Activated T-cell treated with anti-CD3 and anti-CD28 coated beads, Interleukin-2, amount 50 U/mL, for 1 hour (primary cell): ENCODE data around the gene FRK.
"Not testable (repeated sequence)": the region's sequence is repeated elsewhere in the genome, so short reads cannot be mapped to it uniquely, and the experiment has no call there.

Experiments used
- DNase-seq: peaks from one replicate; pipeline ENCODE4 v3.0.0-alpha.2; 2020

Gene FRK

DNA sequence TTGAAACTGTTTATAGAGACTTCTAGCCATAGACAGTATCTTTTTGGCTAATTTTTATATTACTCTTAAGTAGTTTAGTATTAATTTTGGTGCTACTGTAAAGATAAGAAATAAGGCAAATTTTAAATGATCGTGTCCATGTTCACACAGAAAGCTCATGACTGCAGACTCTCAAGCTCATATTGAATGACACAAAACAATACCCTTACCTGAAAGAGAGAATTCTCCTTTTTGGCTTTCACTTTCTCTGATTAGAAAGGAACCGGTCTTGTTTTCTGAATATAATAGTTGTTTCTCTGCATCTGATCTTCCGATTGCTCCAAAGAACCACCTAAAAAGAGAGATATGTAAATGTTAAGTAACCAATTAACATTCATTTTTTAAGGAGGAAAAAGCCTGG, 57.0 kb downstream of the FRK start:
- DNase-seq, result no peak

GRCh38 chr6:116002756-116003155, 57.9 kb downstream of the FRK start:
- DNase-seq, result no peak

DNA sequence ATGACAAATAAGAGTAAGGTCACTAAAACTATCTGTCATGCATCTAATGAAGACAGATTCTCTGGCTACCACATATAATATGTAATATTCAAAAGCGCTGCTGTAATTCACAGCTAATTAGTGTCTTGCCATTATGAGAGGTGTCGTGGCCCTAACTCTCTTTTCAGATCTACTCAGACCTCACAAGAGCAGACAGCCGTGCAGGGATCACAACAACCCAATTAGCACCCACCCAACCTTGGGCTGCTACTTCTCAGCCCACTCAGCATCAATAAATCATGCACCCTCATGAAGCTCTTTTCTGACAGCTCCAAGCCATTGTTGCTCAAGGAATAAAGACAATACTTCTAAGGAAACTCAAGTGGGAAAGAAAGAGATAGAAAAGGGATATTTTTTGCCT, 61.5 kb downstream of the FRK start:
- DNase-seq, result no peak

DNA sequence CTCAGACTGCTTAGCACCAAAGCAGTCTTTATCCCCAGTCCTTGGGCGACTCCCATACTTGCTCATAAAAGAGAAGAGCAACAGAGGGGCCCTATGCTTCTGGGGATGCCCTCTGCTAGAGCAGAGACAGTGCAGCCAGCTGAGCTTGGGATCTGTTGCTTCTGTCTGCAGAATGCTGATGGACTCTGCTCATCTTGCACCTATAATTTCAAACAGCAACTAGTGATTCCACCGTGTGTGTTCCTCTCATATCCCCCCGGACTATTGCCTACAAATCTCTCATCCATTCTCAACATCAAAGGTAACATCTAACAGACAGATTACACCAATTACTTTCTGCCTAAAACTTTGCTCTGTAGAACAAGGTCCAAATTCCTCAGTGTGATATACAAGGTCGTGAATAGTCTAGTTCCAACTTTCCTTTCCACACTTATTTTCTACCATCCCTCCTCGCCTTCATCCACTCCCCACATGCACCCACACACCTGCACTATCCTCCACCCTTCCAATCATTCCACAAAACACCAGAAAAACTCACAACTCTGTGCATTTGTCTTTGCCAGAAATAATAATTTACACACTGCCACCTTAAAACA, 62.6 kb downstream of the FRK start:
- no peak for DNase-seq

DNA sequence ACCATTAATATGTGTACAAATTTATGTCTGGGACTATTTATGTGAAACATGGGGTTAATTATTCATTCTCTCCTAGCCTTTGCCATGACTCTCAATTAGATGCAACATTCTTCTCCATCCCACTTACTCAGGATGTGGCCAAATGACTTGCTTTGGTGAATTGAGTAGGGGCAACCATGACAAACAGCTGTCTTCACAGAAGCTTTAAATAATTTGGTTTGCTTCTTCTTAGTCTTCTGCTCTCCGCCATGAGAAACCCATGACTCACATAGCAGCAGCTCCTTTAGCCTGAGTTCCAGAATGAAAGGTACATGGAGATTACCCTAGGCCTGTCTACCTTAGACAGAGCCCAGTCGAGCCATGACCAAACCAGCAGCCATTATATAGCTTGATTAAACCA, 74.7 kb downstream of the FRK start:
- no peak for DNase-seq

GRCh38 chr6:115984809-115985208, 75.9 kb downstream of the FRK start:
- no peak for DNase-seq

DNA sequence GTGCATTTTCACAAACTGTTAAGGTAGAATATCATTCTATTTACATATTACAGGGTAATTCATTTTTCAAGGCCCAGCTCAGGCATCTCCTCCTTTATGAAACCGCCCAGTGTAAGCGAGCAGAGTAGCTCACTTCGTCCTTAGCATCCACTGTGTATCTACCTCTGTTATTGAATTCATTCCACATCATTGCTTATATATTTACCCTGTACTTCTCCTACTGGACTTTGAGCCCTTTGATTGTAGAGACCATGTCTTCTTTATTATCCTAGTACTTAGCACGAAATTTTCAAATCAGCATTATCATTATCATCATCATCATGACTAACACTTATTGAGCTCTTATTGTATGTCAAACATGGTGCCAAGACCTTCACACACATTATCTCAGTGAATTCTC, 76.7 kb downstream of the FRK start:
- DNase-seq, result no peak

- DNase-seq, result no peak
Measured at GRCh38 chr6:115982453-115982852, 78.2 kb downstream of the FRK start.

GRCh38 chr6:115977220-115977619, 83.5 kb downstream of the FRK start:
- DNase-seq, result no peak

DNA sequence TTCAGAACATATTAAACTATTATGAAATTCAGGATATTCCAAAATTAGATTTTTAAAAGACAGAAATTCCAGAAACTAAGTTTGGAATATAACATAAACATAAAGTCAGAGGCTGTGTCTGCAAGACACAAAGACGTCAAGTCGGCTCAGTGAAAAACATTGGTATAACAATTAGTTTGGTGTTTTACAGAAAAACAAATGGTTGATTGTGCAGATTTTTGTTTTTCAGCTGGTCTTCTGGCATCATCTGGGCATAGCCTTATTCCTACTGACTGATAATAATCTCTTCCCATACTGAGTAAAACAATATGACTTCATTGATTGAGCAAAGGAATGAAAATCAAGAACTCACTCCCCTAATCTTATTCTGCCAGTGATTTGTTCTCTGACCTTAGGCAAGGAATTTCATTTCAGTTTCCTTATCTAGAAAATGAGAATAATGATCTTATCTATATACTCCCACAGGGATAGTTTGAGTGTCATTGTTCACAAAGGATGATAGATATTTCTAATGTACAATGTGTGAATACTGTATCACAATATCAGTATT, 84.3 kb downstream of the FRK start:
- DNase-seq, result no peak

DNA sequence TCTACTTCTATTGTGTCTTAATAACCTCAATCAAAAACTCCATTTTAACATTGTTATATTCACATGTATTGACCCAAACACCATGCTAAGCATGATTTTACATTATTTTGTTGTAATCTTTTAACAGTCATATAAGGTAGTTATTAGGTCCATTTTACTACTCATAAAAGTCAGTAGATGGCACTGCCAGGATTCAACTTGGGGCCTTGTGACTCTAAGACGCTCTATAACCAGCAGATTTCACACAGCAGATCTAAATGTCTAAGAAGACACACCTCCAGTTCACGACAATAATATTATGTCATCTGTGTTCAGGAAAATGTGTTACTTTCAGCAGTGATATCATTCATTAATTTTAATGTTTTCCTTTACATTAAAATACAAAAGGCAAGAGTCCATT, 88.0 kb downstream of the FRK start:
- DNase-seq, result no peak

- no peak for DNase-seq
Measured at GRCh38 chr6:115971785-115972184, 88.9 kb downstream of the FRK start.

DNA sequence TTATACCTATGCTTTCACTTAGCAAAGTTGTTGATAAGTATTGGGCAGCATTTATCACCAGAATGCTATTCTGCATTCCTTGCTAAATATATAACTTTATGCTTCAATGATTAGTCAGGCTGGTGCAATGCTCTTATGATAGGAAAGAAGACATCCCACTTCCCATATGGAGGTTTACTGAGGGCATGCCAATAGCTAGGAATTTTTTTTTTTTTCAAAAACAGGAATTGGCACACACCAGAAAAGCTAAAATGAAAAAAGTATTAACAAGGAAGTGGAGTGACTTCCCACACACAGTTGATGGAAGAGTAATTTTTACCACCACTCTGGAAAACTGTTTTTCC, 90.8 kb downstream of the FRK start:
- no peak for DNase-seq

GRCh38 chr6:115969207-115969929, 91.3 kb downstream of the FRK start:
- DNase-seq, result no peak

DNA sequence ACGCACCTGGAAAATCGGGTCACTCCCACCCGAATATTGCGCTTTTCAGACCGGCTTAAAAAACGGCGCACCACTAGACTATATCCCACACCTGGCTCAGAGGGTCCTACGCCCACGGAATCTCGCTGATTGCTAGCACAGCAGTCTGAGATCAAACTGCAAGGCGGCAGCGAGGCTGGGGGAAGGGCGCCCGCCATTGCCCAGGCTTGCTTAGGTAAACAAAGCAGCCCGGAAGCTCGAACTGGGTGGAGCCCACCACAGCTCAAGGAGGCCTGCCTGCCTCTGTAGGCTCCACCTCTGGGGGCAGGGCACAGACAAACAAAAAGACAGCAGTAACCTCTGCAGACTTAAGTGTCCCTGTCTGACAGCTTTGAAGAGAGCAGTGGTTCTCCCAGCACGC, 100.4 kb downstream of the FRK start:
- DNase-seq, result not testable (repeated sequence)

DNA sequence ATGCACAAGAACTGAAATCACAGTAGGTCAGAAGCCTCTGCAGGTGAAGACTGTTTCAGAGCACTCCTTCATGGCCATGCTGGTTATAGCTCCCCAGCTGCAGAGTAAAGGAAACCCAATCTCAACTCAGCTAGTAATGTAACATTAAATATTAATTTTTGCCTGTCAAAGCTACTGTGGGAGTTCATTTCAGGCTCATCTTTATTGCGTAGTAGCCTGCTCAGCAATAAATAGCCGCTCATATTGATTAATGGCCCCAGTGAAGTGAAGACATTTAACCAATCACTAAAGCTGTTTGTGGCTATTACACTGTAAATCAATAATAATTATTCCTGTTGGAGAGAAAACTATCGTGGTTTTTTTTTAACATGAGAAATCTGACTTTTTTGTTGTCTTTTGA, 101.7 kb downstream of the FRK start:
- DNase-seq, result no peak

GRCh38 chr6:115954740-115955139, 106.0 kb downstream of the FRK start:
- no peak for DNase-seq

- DNase-seq, result no peak
Measured at GRCh38 chr6:115948751-115949150, 111.9 kb downstream of the FRK start.

GRCh38 chr6:115947966-115948541, 112.6 kb downstream of the FRK start:
- no peak for DNase-seq

- DNase-seq, result no peak
Measured at GRCh38 chr6:115945812-115946211, 114.9 kb downstream of the FRK start.

DNA sequence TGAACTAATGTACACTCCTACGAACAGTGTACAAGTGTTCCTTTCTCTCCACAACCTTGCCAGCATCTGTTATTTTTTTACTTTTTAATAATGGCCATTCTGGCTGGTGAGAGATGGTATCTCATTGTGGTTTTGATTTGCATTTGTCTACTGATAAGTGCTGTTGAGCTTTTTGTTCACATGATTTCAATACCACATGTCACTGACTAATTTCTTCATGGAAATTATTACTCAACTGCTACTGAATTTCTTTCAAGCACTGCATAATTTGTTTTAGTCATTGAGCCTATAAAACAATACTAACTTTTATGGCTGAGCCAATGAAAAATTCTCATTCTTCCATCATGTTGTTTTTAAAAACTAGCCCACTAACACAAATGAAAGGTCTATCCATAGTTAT, 115.4 kb downstream of the FRK start:
- no peak for DNase-seq

DNA sequence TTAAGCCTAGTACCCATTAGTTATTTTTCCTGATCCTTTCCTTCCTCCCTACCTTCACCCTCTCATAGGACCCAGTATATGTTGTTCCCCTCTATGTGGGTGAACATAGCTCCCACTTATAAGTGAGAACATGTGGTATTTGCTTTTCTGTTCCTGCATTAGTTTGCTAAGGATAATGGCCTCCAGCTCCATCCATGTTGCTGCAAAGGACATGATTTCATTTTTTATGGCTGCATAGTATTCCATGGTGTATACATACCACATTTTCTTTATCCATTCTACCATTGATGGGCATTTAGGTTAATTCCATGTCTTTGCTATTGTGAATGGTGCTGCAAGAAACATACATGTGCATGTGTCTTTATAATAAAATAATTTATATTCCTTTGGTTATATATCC, 115.9 kb downstream of the FRK start:
- DNase-seq, result not testable (repeated sequence)

DNA sequence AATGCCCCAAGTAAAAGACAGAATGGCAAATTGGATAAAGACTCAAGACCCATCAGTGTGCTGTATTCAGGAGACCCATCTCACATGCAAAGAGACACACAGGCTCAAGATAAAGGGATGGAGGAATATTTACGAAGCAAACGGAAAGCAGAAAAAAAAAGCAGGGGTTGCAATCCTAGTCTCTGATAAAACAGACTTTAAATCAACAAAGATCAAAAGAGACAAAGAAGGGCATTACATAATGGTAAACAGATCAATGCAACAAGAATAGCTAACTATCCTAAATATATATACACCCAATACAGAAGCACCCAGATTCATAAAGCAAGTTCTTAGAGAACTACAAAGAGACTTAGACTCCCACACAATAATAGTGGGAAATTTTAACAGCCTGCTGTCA, 123.2 kb downstream of the FRK start:
- DNase-seq, result not testable (repeated sequence)

DNA sequence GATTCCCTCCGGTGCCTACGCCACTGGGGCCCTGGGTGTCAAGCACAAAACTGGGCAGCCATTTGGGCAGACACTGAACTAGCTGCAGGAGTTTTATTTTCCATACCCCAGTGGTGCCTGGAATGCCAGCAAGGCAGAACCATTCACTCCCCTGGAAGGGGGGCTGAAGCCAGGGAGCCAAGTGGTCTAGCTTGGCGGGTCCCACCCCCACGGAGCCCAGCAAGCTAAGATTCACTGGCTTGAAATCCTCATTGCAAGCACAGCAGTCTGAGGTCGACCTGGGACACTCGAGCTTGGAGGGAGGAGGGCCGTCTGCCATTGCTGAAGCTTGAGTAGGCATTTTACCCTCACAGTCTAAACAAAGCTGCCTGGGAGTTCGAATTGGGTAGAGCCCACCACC, 125.3 kb downstream of the FRK start:
- DNase-seq, result no peak

DNA sequence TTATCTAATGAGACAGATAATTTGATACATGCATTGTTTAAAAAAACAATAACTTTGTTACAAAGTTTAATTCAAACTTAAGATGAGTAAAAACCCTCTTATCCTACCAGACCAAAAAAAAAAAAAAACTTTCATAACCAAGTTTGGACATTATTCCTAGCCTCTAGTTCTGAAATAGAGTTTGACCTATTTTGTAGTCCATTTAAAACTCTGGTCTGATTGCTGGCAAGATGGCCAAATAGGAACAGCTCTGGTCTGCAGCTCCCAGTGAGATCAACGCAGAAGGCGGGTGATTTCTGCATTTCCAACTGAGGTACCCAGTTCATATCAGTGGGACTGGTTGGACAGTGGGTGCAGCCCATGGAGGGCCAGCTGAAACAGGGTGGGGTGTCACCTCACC, 125.9 kb downstream of the FRK start:
- no peak for DNase-seq
